A549 treated with CpdA at 1 μM for 4 hours (cell line): ENCODE data around the gene GPR55. TPM values are rescaled to one million over a fixed set of nuclear protein-coding genes. Genes with fewer than 3 reads are reported as not detected.

Experiments used
- total RNA-seq: library from RNA; stranded (reverse); fragments of 200-300 nt; extraction: Qiagen RNA extraction; gene quantifications from 5 replicates; pipeline ENCODE4 v1.2.3, GENCODE V29; 2022; ENCODE audit warnings: low read depth

Gene GPR55
- total RNA-seq, result 0.01 TPM in 1 of 5 replicates, not detected in the others

GRCh38 chr2:230924470-230925341 lies at the start of gene GPR55:
GPR55 (minus strand) TSS chr2:230925242; CDS start chr2:230910962, 14,280 bp downstream.

GRCh38 chr2:230864605-230865306 lies 60.3 kb downstream of the GPR55 start, which contains the start of gene ITM2C:
ITM2C (plus strand) TSS chr2:230864942; CDS start chr2:230865026, 84 bp downstream.

Other genes with a start within 250 kb of the GPR55 start
- gene CAB39, start 212.4 kb downstream of the GPR55 start, total RNA-seq, result 45.7 to 56.4 TPM (median 52.3 TPM) in 5 replicates
- 63.7 to 80.6 TPM (median 76.6 TPM) in 5 replicates for gene ITM2C, start 60.3 kb downstream of the GPR55 start, total RNA-seq
- gene SPATA3, start 70.9 kb upstream of the GPR55 start, total RNA-seq, result not detected in 5 replicates
- gene C2orf72, start 112.3 kb upstream of the GPR55 start, total RNA-seq, result 4.5 to 7.6 TPM (median 6.1 TPM) in 5 replicates
- 114 to 124 TPM (median 121 TPM) in 5 replicates for gene PSMD1, start 131.6 kb upstream of the GPR55 start, total RNA-seq
- 0.07 to 0.19 TPM (median 0.13 TPM) in 4 of 5 replicates, not detected in the other for gene HTR2B, start 199.8 kb upstream of the GPR55 start, total RNA-seq